Bronchial epithelial cell (primary cell): ENCODE results near the gene RNF10. TPM values are rescaled to one million over a fixed set of nuclear protein-coding genes. Genes with fewer than 3 reads are reported as not detected.
"Not testable (repeated sequence)": the region's sequence is repeated elsewhere in the genome, so short reads cannot be mapped to it uniquely, and the experiment has no call there.

Experiments
- DNase-seq: peaks from one replicate; pipeline ENCODE4 v3.0.0-alpha.2; 2010; ENCODE audit warnings: low read depth
- FAIRE-seq: peaks from 2 replicates; lab custom pipeline; 2011; peaks lifted over from hg19 to GRCh38; lab: Jason Lieb, UNC
- H3K27me3 ChIP-seq: 2 replicates; pipeline ENCODE4 v1.5.1; 2011; ENCODE audit warnings: low read length; ENCODE audit not compliant: control insufficient read depth, insufficient read depth
- H3K36me3 ChIP-seq: 2 replicates; pipeline ENCODE4 v1.5.1; 2011; ENCODE audit warnings: low read length; ENCODE audit not compliant: control insufficient read depth, insufficient read depth
- H3K4me3 ChIP-seq: 2 replicates; pipeline ENCODE4 v1.5.1; 2011; ENCODE audit warnings: mild to moderate bottlenecking, low read depth, low read length, control low read depth
- CTCF ChIP-seq: IDR thresholded peaks from 2 replicates; pipeline ENCODE4 v1.5.1; 2011; ENCODE audit warnings: mild to moderate bottlenecking, moderate library complexity, low read length, control low read depth, inconsistent platforms; ENCODE audit not compliant: insufficient read depth, severe bottlenecking
- total RNA-seq: library from RNA; depleted of rRNA; stranded (reverse); fragments of >200 nt; gene quantifications from 2 replicates; pipeline ENCODE4 v1.2.1, GENCODE V29; 2014

RNF10 gene
- total RNA-seq, 1 donor from 2014 or later: 138 TPM

GRCh38 chr12:120596901-120597300 is 62.7 kb downstream of the RNF10 start:
- FAIRE-seq: no peak
- peaks cover 2% of the 10 kb centered on the region for H3K27me3 ChIP-seq

GRCh38 chr12:120597861-120598260 is 63.7 kb downstream of the RNF10 start:
- DNase-seq (no peak), FAIRE-seq (no peak)
- TF ChIP-seq CTCF: no peak
- peaks cover 2% of the 10 kb centered on the region for H3K27me3 ChIP-seq
- H3K36me3 ChIP-seq: no peaks in the 10 kb centered on the region
- H3K4me3 ChIP-seq: no peak overlapping the region

More at GRCh38 chr12:120596901-120597300, 62.7 kb downstream of the RNF10 start:
- no peak for TF ChIP-seq CTCF
- no peak overlapping the region for H3K4me3 ChIP-seq
- no peaks in the 10 kb centered on the region for H3K36me3 ChIP-seq
- no peak for DNase-seq

- Histone ChIP-seq H3K36me3 (no peaks in the 10 kb centered on the region), H3K4me3 (no peak overlapping the region), H3K27me3 (peaks cover 2% of the 10 kb centered on the region)
- no peak for FAIRE-seq
- TF ChIP-seq CTCF: no peak
- DNase-seq: peak; percentile 64
Observed at GRCh38 chr12:120598674-120599463, 64.7 kb downstream of the RNF10 start.

- no peak for FAIRE-seq
- DNase-seq: no peak
- TF ChIP-seq CTCF: no peak
- Histone ChIP-seq H3K27me3 (peaks cover 2% of the 10 kb centered on the region), H3K4me3 (no peak overlapping the region), H3K36me3 (no peaks in the 10 kb centered on the region)
Observed at GRCh38 chr12:120599672-120600552, 65.8 kb downstream of the RNF10 start.

GRCh38 chr12:120602416-120602815 is 68.3 kb downstream of the RNF10 start:
- H3K27me3 ChIP-seq, H3K36me3 ChIP-seq, FAIRE-seq, H3K4me3 ChIP-seq: not testable (repeated sequence)
- DNase-seq: peak; percentile 44

GRCh38 chr12:120610560-120610959 is 76.4 kb downstream of the RNF10 start:
- no peaks in the 10 kb centered on the region for H3K36me3 ChIP-seq
- DNase-seq: no peak
- no peaks in the 10 kb centered on the region for H3K27me3 ChIP-seq
- FAIRE-seq: peak; percentile 62
- no peak overlapping the region for H3K4me3 ChIP-seq
- no peak for TF ChIP-seq CTCF

GRCh38 chr12:120611534-120611933 is 77.4 kb downstream of the RNF10 start:
- H3K36me3 ChIP-seq, H3K27me3 ChIP-seq, DNase-seq, H3K4me3 ChIP-seq, FAIRE-seq: not testable (repeated sequence)
